OCI-LY3 (cell line): ENCODE results near the gene MIAT.

ENCODE experiments used
- H2AFZ ChIP-seq: fragments of 200-600, 300-600 bp; shearing (Covaris generic); 2 replicates; pipeline ENCODE4 v1.6.0; 2014; ENCODE audit warnings: antibody characterized with exemption, low read depth, low read length
- H3K27ac ChIP-seq: fragments of 200-600, 300-600 bp; sonication (generic); 2 replicates; pipeline ENCODE4 v1.5.1; 2014; ENCODE audit warnings: mild to moderate bottlenecking, low read length, moderate library complexity, mixed read lengths
- H3K27me3 ChIP-seq: fragments of 200-600, 300-600 bp; sonication (generic); 2 replicates; pipeline ENCODE4 v1.6.1; 2014; ENCODE audit warnings: low read depth, low read length, mixed read lengths
- H3K36me3 ChIP-seq: fragments of 200-600, 300-600 bp; sonication (generic); replicated peaks from 2 replicates; pipeline ENCODE3; 2014; ENCODE audit warnings: low read depth, low read length, mixed read lengths
- H3K4me1 ChIP-seq: fragments of 300-600, 200-600 bp; sonication (generic); 2 replicates; pipeline ENCODE4 v1.6.1; 2014; ENCODE audit warnings: low read length, mixed read lengths
- H3K4me2 ChIP-seq: fragments of 200-600, 300-600 bp; sonication (generic); 2 replicates; pipeline ENCODE4 v1.6.1; 2014; ENCODE audit warnings: low read length, mixed read lengths
- H3K4me3 ChIP-seq: fragments of 300-600, 200-600 bp; sonication (generic); 2 replicates; pipeline ENCODE4 v1.5.1; 2014; ENCODE audit warnings: antibody characterized with exemption, mild to moderate bottlenecking, low read length, moderate library complexity
- H3K79me2 ChIP-seq: fragments of 300-600, 200-600 bp; shearing (Covaris generic); 2 replicates; pipeline ENCODE4 v1.6.1; 2014; ENCODE audit warnings: mild to moderate bottlenecking, low read length, mixed read lengths
- H3K9ac ChIP-seq: fragments of 300-600, 200-600 bp; shearing (Covaris generic); 2 replicates; pipeline ENCODE4 v1.6.0; 2014; ENCODE audit warnings: mild to moderate bottlenecking, low read length, moderate library complexity
- H3K9me3 ChIP-seq: fragments of 200-600, 300-600 bp; shearing (Covaris generic); 2 replicates; pipeline ENCODE4 v1.6.1; 2014; ENCODE audit warnings: low read length, mixed read lengths; ENCODE audit not compliant: insufficient read depth
- H4K20me1 ChIP-seq: fragments of 200-600, 300-600 bp; sonication (generic); 2 replicates; pipeline ENCODE4 v1.6.1; 2016; ENCODE audit warnings: low read length, mixed read lengths; ENCODE audit not compliant: insufficient read depth
- EZH2phosphoT487 ChIP-seq: fragments of 200-600 bp; shearing (Covaris generic); IDR thresholded peaks from 2 replicates; pipeline ENCODE4 v1.6.1; 2018; ENCODE audit warnings: antibody characterized with exemption, mixed run types, low read depth
- TF ChIP-seq, protein P1 (sequence below): fragments of 200-600, 300-600 bp; sonication (generic); IDR thresholded peaks from 2 replicates; pipeline ENCODE4 v1.5.1; 2014; ENCODE audit warnings: antibody characterized with exemption, low read length, low read depth

The MIAT gene

DNA sequence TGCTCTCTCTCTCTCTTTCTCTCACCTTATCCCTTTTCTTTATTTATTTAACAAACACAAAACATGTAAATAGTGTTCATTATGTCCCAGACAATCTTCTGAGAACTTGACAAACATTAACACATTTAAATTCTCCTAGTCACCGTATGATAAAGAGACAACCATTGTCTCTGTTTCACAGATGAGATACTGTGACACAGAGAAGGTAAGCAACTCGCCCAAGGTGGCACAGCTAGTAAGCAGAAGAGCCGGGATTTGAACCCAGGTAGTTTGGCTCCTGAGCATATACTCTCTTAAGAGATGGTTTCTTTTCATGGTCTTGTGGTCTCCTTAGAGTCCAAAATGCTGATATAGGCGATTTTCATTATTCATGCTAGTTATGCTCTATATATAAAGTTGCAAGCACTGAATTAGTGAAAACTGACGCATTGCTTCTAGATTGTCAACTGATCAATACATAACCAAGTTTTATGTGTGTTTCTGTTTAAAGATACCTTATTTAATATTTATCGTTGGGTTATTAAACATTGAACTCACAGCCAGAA is 58.1 kb downstream of the MIAT start:
- no peaks in the 10 kb centered on the region for H3K79me2 ChIP-seq
- H4K20me1 ChIP-seq = no peaks in the 10 kb centered on the region
- H3K4me2 ChIP-seq = no peak overlapping the region
- H3K4me1 ChIP-seq = no peaks in the 10 kb centered on the region
- H3K27me3 ChIP-seq = no peaks in the 10 kb centered on the region
- H3K4me3 ChIP-seq = no peak overlapping the region
- no peak for TF ChIP-seq EZH2phosphoT487
- TF ChIP-seq, protein P1, sequence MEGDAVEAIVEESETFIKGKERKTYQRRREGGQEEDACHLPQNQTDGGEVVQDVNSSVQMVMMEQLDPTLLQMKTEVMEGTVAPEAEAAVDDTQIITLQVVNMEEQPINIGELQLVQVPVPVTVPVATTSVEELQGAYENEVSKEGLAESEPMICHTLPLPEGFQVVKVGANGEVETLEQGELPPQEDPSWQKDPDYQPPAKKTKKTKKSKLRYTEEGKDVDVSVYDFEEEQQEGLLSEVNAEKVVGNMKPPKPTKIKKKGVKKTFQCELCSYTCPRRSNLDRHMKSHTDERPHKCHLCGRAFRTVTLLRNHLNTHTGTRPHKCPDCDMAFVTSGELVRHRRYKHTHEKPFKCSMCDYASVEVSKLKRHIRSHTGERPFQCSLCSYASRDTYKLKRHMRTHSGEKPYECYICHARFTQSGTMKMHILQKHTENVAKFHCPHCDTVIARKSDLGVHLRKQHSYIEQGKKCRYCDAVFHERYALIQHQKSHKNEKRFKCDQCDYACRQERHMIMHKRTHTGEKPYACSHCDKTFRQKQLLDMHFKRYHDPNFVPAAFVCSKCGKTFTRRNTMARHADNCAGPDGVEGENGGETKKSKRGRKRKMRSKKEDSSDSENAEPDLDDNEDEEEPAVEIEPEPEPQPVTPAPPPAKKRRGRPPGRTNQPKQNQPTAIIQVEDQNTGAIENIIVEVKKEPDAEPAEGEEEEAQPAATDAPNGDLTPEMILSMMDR = no peak
- H2AFZ ChIP-seq = no peak overlapping the region
- H3K27ac ChIP-seq = no peak overlapping the region
- peaks cover 3% of the 10 kb centered on the region for H3K36me3 ChIP-seq
- no peaks in the 10 kb centered on the region for H3K9me3 ChIP-seq
- H3K9ac ChIP-seq = no peak overlapping the region

DNA sequence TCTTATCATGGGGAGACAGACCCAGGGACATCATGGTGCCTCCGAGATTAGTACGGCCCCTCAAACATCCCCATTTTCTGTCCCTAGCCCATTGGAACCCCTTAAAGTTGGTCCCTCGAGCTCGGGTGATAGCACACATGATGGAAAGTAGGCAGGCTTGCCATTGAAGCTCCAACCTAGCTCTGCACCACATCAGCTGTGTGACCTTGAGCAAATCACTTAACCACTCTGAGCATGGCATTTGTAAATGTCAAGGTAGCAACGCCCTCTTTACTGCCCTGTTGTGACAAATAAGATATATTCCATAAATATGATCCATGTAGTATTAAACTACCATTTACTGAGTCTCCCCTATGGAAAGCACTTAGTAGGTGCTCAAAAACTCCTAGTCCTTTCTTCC is 61.1 kb downstream of the MIAT start:
- no peak overlapping the region for H3K9ac ChIP-seq
- H4K20me1 ChIP-seq = no peaks in the 10 kb centered on the region
- TF ChIP-seq EZH2phosphoT487 = no peak
- TF ChIP-seq, protein P1 = no peak
- H3K79me2 ChIP-seq = no peaks in the 10 kb centered on the region
- H3K4me1 ChIP-seq = peaks cover 1% of the 10 kb centered on the region
- H3K9me3 ChIP-seq = no peaks in the 10 kb centered on the region
- no peak overlapping the region for H2AFZ ChIP-seq
- no peak overlapping the region for H3K4me2 ChIP-seq
- no peak overlapping the region for H3K27ac ChIP-seq
- no peaks in the 10 kb centered on the region for H3K27me3 ChIP-seq
- no peak overlapping the region for H3K4me3 ChIP-seq
- H3K36me3 ChIP-seq = peaks cover 3% of the 10 kb centered on the region

GRCh38 chr22:26718905-26719304 is 61.5 kb downstream of the MIAT start:
- no peak overlapping the region for H2AFZ ChIP-seq
- H3K4me3 ChIP-seq = no peak overlapping the region
- H3K36me3 ChIP-seq = peaks cover 3% of the 10 kb centered on the region
- no peaks in the 10 kb centered on the region for H3K79me2 ChIP-seq
- TF ChIP-seq, protein P1 = no peak
- no peak for TF ChIP-seq EZH2phosphoT487
- H3K9me3 ChIP-seq = no peaks in the 10 kb centered on the region
- no peaks in the 10 kb centered on the region for H3K27me3 ChIP-seq
- no peak overlapping the region for H3K4me2 ChIP-seq
- peaks cover 6% of the 10 kb centered on the region for H3K4me1 ChIP-seq
- H3K9ac ChIP-seq = no peak overlapping the region
- no peak overlapping the region for H3K27ac ChIP-seq
- H4K20me1 ChIP-seq = no peaks in the 10 kb centered on the region

DNA sequence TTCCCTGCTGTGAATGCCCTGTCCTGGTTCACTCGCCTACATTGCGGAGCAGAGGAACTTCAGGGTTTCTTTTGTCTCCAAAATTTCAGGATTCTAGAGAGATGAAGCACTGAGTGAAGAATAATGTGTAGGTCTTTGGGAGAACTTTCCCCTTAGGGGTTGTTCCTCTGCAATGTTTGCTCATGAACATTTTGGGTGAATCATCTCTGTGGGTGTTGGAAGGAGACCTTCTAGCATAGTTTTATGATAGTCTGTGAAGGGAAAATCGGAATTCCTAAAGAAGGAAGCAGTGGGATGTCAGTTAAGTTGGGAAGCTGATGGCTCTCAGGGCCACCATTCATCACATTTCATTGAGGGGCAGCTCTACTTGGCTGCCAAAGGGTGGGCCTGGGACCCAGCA is 64.8 kb downstream of the MIAT start:
- no peak overlapping the region for H3K9ac ChIP-seq
- H4K20me1 ChIP-seq = no peaks in the 10 kb centered on the region
- no peaks in the 10 kb centered on the region for H3K9me3 ChIP-seq
- no peak overlapping the region for H2AFZ ChIP-seq
- no peak overlapping the region for H3K4me2 ChIP-seq
- peaks cover 16% of the 10 kb centered on the region for H3K4me1 ChIP-seq
- TF ChIP-seq EZH2phosphoT487 = no peak
- TF ChIP-seq, protein P1 = no peak
- peaks cover 10% of the 10 kb centered on the region for H3K36me3 ChIP-seq
- H3K79me2 ChIP-seq = no peaks in the 10 kb centered on the region
- no peaks in the 10 kb centered on the region for H3K27me3 ChIP-seq
- no peak overlapping the region for H3K4me3 ChIP-seq
- no peak overlapping the region for H3K27ac ChIP-seq
